Activated CD4-positive, alpha-beta T cell treated with anti-CD3 and anti-CD28 coated beads, Interleukin-2, Interleukin-6, amounts not matched to agents 100 ng/mL and 50 ng/mL, durations not matched to agents 16 hours and 8 hours (primary cell): ENCODE results near the gene SEC16A.

Source experiments
- DNase-seq: peaks from one replicate; pipeline ENCODE4 v3.0.0-alpha.2; 2020

The SEC16A gene

GRCh38 chr9:136465500-136466154 lies 17.2 kb downstream of the SEC16A start:
- no peak for DNase-seq

DNA sequence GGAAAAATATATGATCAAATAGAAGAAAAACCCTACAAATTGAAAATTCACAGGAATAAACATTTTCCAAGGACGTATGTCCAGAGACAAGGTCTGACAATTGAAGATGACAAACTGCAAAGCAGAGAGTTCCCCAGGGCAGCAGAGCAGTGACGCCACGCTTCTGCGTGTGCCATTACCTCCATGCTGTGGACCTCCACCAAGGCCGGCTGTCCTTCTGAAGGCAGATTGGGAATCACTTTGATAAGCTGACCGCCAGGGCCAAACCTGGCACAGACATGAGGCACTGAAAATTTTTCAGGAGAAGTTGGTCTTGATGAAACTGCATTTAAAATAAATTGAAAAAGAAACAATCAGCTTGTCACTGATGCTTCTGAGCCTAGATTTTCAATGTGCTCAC lies 18.6 kb downstream of the SEC16A start:
- no peak for DNase-seq

GRCh38 chr9:136463578-136463977 lies 19.3 kb downstream of the SEC16A start:
- no peak for DNase-seq

GRCh38 chr9:136462664-136463063 lies 20.2 kb downstream of the SEC16A start:
- no peak for DNase-seq

- DNase-seq, result no peak
Observed at GRCh38 chr9:136460772-136461325, 22.0 kb downstream of the SEC16A start.

DNA sequence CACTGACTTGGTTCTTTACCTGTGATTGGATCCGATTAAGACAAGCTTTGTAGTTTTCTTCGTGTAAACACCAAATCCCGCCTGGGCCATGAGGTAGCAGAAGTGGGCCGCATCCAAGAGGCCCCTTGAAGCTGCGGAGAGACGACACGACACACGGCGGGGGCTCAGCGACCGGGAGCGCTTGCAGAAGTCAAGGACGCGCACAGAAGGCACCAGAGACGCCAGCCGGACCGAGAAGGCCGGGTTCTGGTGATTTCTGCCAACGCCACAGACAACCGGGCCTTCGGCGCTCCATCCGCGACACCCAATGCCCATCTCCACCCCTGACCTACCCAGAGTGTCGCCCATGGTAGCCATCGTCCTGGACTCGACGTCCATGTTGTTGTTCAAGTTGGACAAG lies 23.4 kb downstream of the SEC16A start:
- DNase-seq, result no peak

DNA sequence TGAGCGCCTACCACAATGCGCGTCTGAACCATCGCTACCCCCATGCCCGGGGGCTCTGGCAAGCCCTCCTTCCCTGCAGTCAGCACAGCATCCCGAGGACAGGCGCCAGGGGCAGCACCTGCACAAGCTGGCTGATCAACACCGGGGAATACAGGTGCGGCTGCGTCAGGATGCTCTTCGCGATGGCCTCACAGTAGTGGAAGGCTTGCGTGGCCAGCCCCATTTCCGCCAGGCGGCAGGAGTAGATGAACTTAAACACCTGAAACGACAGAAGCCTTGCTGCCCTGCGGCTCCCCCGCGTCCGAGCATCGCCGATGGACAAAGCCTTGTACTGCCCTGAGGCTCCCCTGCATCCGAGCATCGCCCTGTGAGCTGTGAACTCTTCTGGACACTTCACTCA lies 25.5 kb downstream of the SEC16A start:
- DNase-seq, result no peak

- no peak for DNase-seq
Observed at GRCh38 chr9:136456258-136456657, 26.6 kb downstream of the SEC16A start.

DNA sequence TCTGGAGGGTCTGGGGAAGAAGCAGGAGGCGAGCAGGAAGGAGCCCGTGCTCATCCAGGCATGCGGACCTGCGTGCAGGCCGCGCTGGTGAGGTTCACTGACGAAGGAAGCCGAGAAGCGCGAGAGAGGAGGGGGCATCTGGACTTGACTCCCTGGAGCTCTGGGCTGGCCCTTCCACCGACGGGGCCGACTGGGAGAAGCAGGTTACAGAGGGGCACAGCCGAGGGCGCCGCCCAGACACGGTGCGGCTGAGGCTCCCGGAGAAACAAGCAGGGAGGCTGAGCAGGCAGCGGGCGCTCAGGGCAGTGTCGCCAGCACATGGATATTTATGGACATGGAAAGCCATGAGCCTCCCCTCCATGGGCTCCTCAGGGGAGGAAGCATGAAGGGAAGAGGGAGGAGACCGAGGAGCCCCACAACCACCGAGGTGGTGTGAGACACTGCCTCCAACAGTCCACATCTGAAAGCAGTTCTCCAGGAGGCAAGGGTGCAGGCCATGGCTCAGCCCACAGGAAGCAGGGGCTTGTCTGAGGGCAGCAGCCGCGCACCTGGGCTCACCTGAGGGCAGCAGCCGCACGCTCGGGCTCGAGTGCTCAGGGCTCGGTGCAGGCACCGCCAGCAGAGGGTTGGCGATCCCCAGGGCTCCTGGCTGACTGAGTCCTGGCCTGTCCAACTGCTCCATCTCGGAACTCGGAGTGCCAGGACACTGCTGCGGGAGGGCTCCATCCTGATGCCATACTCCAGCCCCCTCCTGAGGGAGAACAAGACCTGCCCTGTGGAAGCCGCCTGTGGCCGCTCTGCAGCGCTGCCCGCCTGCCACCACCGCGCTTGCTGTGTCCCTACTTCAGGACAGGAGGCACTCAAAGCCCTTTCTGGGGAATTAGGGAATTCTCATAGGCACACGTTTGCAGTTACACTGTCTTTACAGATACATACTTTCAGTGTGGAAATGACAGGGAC lies 27.5 kb downstream of the SEC16A start:
- no peak for DNase-seq

DNA sequence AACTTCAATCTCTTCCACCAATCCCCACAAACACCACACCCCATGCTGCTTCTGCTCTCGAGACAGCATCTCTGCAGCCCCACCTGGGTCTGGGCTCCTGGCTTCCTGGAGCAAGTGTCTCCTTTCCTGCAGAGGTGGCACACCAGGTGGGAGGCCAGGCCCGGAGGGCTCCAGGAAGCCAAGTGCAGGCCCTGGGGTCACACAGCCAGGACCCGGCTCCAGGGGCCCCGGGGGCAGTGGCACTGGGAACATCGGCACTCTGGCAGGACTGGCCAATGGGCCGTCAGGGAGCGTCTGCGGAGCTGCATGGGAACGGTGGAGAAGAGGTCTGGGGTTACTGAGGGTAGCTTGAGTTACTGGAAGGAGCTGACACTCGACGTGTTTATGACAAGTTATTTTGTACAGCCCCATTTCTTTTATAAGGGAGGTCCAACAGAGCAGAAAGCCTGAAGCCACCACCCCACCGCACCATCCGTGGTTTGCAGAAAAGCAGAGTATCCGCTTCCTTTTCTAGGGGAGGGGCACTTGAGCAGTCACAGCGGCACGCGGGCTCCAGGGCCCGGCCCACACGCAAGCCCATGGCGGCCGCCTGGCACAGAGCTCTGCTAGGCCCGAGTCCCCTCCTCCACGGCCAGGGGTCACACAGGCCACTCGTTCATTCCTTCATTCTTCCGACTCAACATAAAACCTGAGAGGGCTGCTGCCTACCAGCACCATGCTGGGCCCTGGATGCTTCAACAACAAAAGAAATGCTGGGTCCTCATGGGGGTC lies 28.6 kb downstream of the SEC16A start:
- DNase-seq, result no peak

DNA sequence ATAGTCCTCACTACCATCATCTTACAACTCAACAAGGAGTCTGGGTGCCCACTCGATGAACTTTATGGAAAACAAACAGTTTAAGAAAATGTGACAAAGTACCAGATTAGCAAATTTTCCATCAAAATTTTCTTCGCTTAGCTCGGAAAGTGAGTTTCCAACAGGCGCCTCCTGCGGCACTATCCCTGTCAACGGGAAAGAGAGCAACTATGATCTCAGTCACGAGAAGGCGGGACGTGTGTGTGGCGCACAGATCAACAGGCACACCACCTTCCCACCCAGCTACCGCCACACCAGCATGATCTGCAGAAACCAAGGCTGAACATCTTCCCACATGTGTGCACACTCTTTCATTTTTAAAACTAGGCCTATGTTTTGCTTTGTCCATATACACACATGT lies 29.5 kb downstream of the SEC16A start:
- DNase-seq, result no peak

DNA sequence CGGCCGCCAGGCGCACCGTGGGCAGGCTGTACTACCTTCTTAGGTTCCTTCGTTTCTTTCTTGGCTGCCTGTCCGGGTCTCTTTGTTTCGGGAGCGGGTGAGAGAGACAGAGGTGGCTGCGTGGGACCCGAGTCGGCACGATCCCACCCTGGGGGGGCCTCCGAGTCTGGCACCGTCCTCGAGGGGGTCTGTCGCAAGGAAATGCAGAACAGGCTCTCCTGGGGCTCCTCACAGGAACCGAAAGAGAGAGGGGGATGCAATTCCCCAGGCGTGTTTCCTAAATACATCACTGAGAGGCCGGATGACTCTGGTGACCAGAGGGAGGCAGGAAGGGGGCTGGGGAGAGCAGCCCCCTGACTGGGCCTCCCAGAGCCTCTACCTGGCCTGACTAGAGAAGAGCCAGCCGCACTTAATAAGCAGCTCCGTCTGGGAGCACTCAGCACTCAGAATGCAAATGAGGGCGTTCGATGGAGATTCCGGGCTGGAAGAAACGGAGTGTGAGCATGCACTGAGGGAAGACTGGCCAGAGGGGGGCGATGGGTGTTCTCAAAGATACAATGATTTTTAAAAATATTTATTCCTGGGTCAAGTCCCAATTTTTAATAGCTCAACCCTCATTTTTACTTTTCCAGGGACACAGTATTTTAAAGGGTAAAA lies 31.5 kb downstream of the SEC16A start:
- DNase-seq, result no peak

- no peak for DNase-seq
Observed at GRCh38 chr9:136448655-136449054, 34.2 kb downstream of the SEC16A start.

GRCh38 chr9:136447173-136447778 lies 35.6 kb downstream of the SEC16A start:
- no peak for DNase-seq

DNA sequence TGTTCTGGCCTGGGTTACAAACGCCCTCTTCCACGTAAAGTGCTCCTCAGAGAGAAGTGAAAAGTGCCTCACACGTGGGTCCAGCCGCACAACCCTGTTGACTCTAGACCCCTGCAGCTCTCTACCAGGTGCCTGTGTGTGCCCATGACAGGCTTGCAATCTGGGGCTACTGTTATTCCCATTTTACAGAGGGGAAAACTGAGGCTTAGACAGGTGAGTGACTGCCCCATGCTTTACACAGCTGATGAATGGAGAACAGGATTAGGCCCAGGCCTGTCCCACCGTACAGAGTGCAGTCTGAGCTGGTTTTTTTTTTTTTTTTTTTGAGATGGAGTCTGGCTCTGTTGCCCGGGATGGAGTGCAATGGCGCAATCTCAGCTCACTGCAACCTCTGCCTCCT lies 37.0 kb downstream of the SEC16A start:
- no peak for DNase-seq

DNA sequence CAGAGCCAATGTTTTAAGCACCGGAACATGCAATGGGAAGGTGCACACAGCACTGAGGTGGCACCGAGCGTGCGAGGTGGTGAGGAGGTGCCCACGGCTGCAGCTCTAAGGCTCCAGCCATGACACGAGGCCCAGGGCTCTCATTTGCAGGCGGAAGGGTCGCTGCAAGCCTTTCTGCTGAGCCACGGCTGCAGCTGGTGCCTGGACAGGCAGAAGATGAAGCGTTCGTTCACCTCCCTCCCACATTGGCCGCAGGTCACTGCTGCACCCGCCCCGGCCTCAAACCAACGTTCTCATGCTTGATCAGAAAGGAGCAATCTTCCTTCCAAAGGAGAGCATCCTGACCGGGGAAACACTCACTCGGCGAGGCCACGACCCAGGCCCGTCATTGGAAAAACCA lies 38.7 kb downstream of the SEC16A start:
- DNase-seq, result no peak

DNA sequence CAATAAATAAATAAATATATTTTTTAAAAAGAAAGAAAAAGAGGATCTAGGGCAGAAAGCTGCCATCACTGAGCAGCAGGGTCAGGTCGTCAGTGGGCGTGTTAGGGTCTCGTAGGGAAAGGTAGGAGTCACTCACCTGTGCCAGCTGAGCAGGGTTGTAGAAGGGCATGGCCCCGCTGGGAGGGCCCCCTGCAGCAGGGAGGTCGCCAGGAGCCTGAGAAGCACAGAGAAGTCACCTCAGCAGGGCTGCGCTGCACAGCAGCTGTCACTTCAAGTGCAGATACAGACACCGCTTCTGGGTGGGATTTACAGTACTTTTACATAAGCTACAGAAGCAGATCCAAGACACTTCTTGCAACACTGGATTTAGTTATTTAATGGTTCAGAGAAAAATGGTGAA lies 39.2 kb downstream of the SEC16A start:
- DNase-seq, result no peak

DNA sequence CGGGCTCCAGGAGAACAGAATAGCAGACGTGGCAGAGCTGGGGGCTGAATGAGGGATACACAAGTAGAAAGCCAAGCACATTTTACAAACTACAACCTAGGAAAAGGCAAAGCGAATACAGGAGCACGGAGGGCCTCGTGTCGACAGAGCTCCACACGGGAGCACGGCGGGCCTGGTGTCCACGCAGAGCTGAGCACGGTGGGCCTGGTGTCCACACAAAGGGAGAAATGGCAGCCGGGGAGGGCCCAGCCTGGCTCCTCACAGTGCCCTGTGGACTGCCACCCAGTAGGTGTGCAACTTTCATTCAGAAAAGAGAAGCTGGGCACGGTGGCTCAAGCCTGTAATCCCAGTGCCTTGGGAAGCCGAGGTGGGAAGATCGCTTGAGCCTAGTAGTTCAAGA lies 39.8 kb downstream of the SEC16A start:
- no peak for DNase-seq

- no peak for DNase-seq
Observed at GRCh38 chr9:136442265-136442664, 40.6 kb downstream of the SEC16A start.

DNA sequence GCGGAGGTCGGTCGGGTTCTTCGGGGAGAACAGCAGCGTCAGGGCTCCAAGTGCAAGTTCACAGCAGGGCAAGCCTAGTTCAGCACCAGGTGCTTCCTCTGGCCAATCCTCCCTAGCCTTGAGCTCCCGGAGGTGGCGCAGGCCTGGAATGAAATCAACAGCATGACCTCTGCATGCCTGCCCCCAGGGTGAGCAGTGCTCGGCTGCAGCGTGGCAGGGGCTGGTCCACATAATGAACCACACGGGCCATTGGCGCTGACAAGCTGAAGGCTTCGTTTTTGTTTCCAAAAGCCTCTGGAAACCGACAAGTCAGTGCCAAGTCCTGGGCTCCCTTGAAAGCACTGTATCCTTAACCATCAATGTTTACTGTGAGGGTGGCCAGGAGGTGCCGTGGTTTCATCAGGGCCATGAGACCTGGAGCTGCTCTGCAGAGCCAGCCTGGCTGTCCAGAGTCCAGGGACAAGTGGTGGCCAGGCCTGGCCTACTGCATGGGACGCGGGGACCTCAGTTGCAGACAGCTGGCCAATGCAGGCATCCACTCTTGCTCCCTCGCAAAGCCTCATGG lies 41.1 kb downstream of the SEC16A start:
- DNase-seq, result no peak

DNA sequence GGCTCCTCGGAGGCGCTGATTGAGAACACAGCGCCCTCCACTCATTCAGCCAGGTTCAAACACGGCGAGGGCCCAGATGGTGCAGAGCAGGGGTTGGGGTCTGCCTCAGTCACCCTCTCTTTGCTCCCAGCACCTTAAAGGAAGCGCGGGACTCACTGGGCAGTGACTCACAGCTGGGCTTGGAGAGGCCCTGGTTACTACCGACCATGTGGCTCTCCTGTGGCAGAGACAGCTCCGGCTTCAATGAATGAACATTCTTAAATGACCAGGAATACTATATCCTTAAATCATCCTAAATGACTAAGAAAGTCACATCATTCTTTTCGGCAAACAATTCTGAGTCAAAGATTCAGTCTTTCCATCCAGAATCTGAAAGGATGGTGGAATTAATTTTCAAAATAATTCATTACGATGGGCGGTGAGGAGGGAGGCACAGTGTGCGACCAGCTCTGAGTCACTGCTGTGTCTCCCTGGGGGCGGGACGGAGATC lies 41.6 kb downstream of the SEC16A start:
- DNase-seq, result no peak
